IMR-90 (cell line): ENCODE data around the gene CECR2. TPM values are rescaled to one million over a fixed set of nuclear protein-coding genes. Genes with fewer than 3 reads are reported as not detected.

ENCODE experiments used
- ATAC-seq: fragments of 200-7000 bp; cut with Tn5 transposase; 2 replicates; pipeline ENCODE4 v1.9.1; 2020; ENCODE audit warnings: low read depth, mild to moderate bottlenecking, moderate library complexity
- BruUV-seq: library from RNA; stranded (reverse); fragments of 400-500 nt; replicated peaks from 2 replicates; lab custom pipeline; 2021; lab: Mats Ljungman, UMichigan
- CTCF ChIA-PET: fragments of 300-600 bp; formaldehyde crosslinking; extraction: SDS; loops from one replicate; lab custom pipeline; 2021; ENCODE audit warnings: antibody characterized with exemption; lab: Yijun Ruan, JAX
- POLR2A ChIA-PET: fragments of 300-600 bp; sonication (Branson Sonifier 250); formaldehyde crosslinking; loops from one replicate; lab custom pipeline; 2022; ENCODE audit warnings: antibody characterized with exemption; ENCODE audit not compliant: unreplicated experiment; lab: Charles Lee
- DNase-seq: peaks from one replicate; pipeline ENCODE4 v3.0.0; 2013
- H2AFZ ChIP-seq: replicated peaks from 2 replicates; pipeline ENCODE3; 2013; ENCODE audit warnings: low read length, mild to moderate bottlenecking; ENCODE audit not compliant: poor library complexity
- H2AK5ac ChIP-seq: 2 replicates; pipeline ENCODE4 v1.6.1; 2013; ENCODE audit warnings: low read depth, low read length, inconsistent platforms
- H2AK9ac ChIP-seq: replicated peaks from 2 replicates; pipeline ENCODE3; 2013; ENCODE audit warnings: mild to moderate bottlenecking, low read depth, low read length, moderate library complexity; ENCODE audit not compliant: poor library complexity
- H2BK120ac ChIP-seq: 2 replicates; pipeline ENCODE4 v1.6.1; 2013; ENCODE audit warnings: low read depth, low read length, inconsistent platforms
- H2BK15ac ChIP-seq: 3 replicates; pipeline ENCODE4 v1.6.1; 2013; ENCODE audit warnings: low read depth, low read length, inconsistent platforms
- H2BK20ac ChIP-seq: 2 replicates; pipeline ENCODE4 v1.6.1; 2013; ENCODE audit warnings: low read depth, mild to moderate bottlenecking, inconsistent platforms, low read length, moderate library complexity
- H2BK5ac ChIP-seq: 2 replicates; pipeline ENCODE4 v1.6.1; 2013; ENCODE audit warnings: mild to moderate bottlenecking, low read depth, low read length, inconsistent platforms; ENCODE audit not compliant: poor library complexity, severe bottlenecking
- H3K14ac ChIP-seq: replicated peaks from 2 replicates; pipeline ENCODE4 v1.6.1; 2013; ENCODE audit warnings: low read depth, low read length, inconsistent platforms
- H3K18ac ChIP-seq: 2 replicates; pipeline ENCODE4 v1.6.1; 2013; ENCODE audit warnings: low read depth, low read length, control low read depth
- H3K23ac ChIP-seq: 2 replicates; pipeline ENCODE4 v1.6.1; 2013; ENCODE audit warnings: low read depth, low read length, inconsistent platforms
- H3K27ac ChIP-seq: 2 replicates; pipeline ENCODE4 v1.5.1; 2013; ENCODE audit warnings: mild to moderate bottlenecking, control low read depth, low read length; ENCODE audit not compliant: insufficient read depth
- H3K27me3 ChIP-seq: 2 replicates; pipeline ENCODE4 v1.6.1; 2013; ENCODE audit warnings: low read length; ENCODE audit not compliant: control insufficient read depth, insufficient read depth
- H3K36me3 ChIP-seq: 2 replicates; pipeline ENCODE4 v1.6.1; 2013; ENCODE audit warnings: low read length, mixed read lengths; ENCODE audit not compliant: control insufficient read depth, insufficient read depth
- H3K4ac ChIP-seq: 2 replicates; pipeline ENCODE4 v1.6.1; 2013; ENCODE audit warnings: low read depth, low read length, inconsistent platforms
- H3K4me1 ChIP-seq: 2 replicates; pipeline ENCODE4 v1.6.1; 2013; ENCODE audit warnings: low read length, mixed read lengths; ENCODE audit not compliant: control insufficient read depth, insufficient read depth
- H3K4me2 ChIP-seq: 2 replicates; pipeline ENCODE4 v1.6.1; 2013; ENCODE audit warnings: low read depth, mild to moderate bottlenecking, control low read depth, low read length, moderate library complexity
- H3K4me3 ChIP-seq: 2 replicates; pipeline ENCODE4 v1.5.1; 2013; ENCODE audit warnings: low read depth, mild to moderate bottlenecking, control low read depth, low read length, moderate library complexity; ENCODE audit not compliant: insufficient read depth
- H3K56ac ChIP-seq: 2 replicates; pipeline ENCODE4 v1.6.1; 2013; ENCODE audit warnings: low read length, inconsistent platforms; ENCODE audit not compliant: insufficient read depth; ENCODE audit errors: extremely low read depth
- H3K79me1 ChIP-seq, 2 experiments: 2 replicates each; pipeline ENCODE4 v1.6.1; 2013; ENCODE audit warnings: low read length in 2 of 2, inconsistent platforms in 1 of 2, low read depth in 1 of 2
- H3K9ac ChIP-seq: 2 replicates; pipeline ENCODE4 v1.6.1; 2013; ENCODE audit warnings: low read depth, low read length, control low read depth
- H3K9me1 ChIP-seq: 2 replicates; pipeline ENCODE4 v1.6.1; 2013; ENCODE audit warnings: low read length, inconsistent platforms; ENCODE audit not compliant: insufficient read depth
- H3K9me3 ChIP-seq: 2 replicates; pipeline ENCODE4 v1.6.1; 2013; ENCODE audit warnings: low read length; ENCODE audit not compliant: control insufficient read depth, insufficient read depth
- H4K20me1 ChIP-seq: 2 replicates; pipeline ENCODE4 v1.6.1; 2013; ENCODE audit warnings: low read length, inconsistent platforms; ENCODE audit not compliant: insufficient read depth
- H4K5ac ChIP-seq: 2 replicates; pipeline ENCODE4 v1.6.1; 2013; ENCODE audit warnings: mild to moderate bottlenecking, low read depth, low read length, control low read depth
- H4K8ac ChIP-seq, 2 experiments: 2 replicates each; pipeline ENCODE4 v1.6.1; 2013; ENCODE audit warnings: low read depth in 2 of 2, low read length in 2 of 2, control low read depth in 1 of 2, inconsistent platforms in 1 of 2
- H4K91ac ChIP-seq: 2 replicates; pipeline ENCODE4 v1.6.1; 2013; ENCODE audit warnings: low read depth, low read length, inconsistent platforms; ENCODE audit not compliant: insufficient read depth
- BHLHE40 ChIP-seq: fragments of 150-350 bp; IDR thresholded peaks from 2 replicates; pipeline ENCODE4 v1.6.1; 2016; ENCODE audit warnings: mild to moderate bottlenecking, low read depth, low read length
- CEBPB ChIP-seq: IDR thresholded peaks from 2 replicates; pipeline ENCODE4 v1.6.1; 2012; ENCODE audit warnings: low read depth, low read length, improper control_type of control experiment
- CHD1 ChIP-seq: IDR thresholded peaks from 2 replicates; pipeline ENCODE4 v1.6.1; 2012; ENCODE audit warnings: low read depth, low read length, improper control_type of control experiment
- FOS ChIP-seq: fragments of 150-350 bp; IDR thresholded peaks from 2 replicates; pipeline ENCODE4 v1.6.1; 2016; ENCODE audit warnings: low read depth, low read length
- MAFK ChIP-seq: IDR thresholded peaks from 2 replicates; pipeline ENCODE4 v1.6.1; 2012; ENCODE audit warnings: low read depth, low read length, improper control_type of control experiment
- MAZ ChIP-seq: IDR thresholded peaks from 2 replicates; pipeline ENCODE4 v1.6.1; 2012; ENCODE audit warnings: low read depth, mild to moderate bottlenecking, low read length, improper control_type of control experiment, moderate library complexity, borderline replicate concordance
- MXI1 ChIP-seq: IDR thresholded peaks from 2 replicates; pipeline ENCODE4 v1.6.1; 2012; ENCODE audit warnings: low read depth, mild to moderate bottlenecking, low read length, moderate library complexity, borderline replicate concordance
- NFE2L2 ChIP-seq: fragments of 150-350 bp; IDR thresholded peaks from 2 replicates; pipeline ENCODE4 v1.6.1; 2016; ENCODE audit warnings: low read depth, mild to moderate bottlenecking, low read length
- POLR2A ChIP-seq: IDR thresholded peaks from 2 replicates; pipeline ENCODE4 v1.6.1; 2012; ENCODE audit warnings: mild to moderate bottlenecking, low read depth, low read length
- RAD21 ChIP-seq: IDR thresholded peaks from 2 replicates; pipeline ENCODE4 v1.6.1; 2012; ENCODE audit warnings: low read length, improper control_type of control experiment
- RCOR1 ChIP-seq: IDR thresholded peaks from 2 replicates; pipeline ENCODE4 v1.6.1; 2012; ENCODE audit warnings: mild to moderate bottlenecking, low read length, improper control_type of control experiment; ENCODE audit not compliant: insufficient replicate concordance
- RFX5 ChIP-seq: IDR thresholded peaks from 2 replicates; pipeline ENCODE4 v1.8.0; 2012; ENCODE audit warnings: low read depth, mild to moderate bottlenecking, low read length, moderate library complexity
- SMC3 ChIP-seq: fragments of 150-350 bp; IDR thresholded peaks from 2 replicates; pipeline ENCODE4 v1.6.1; 2016; ENCODE audit warnings: low read depth, mild to moderate bottlenecking, antibody characterized with exemption, low read length, moderate library complexity
- WGBS, 2 experiments: methylation state at CpG; one replicate each; pipeline versions ENCODE4 v1.1.5 to v1.1.7; 2013; ENCODE audit warnings: missing lambda C conversion rate in 2 of 2; ENCODE audit not compliant: insufficient read length in 1 of 2; ENCODE audit errors: extremely low coverage in 2 of 2; 5-methylcytosine and 5-hydroxymethylcytosine counted together
- dilution Hi-C: fragments of 300-500 bp; cut with HindIII; formaldehyde crosslinking; loops from one replicate; pipeline ENCODE4 v1.14.3; 2018; ENCODE audit warnings: low sequenced_read_pairs; ENCODE audit not compliant: unreplicated experiment
- in situ Hi-C: fragments of 300-500 bp; cut with MboI; formaldehyde crosslinking; loops from 3 replicates; pipeline ENCODE4 v1.14.3; 2019; ENCODE audit warnings: low sequenced_read_pairs, inconsistent platforms, mixed read lengths
- intact Hi-C: fragments of 100-400 bp; cut with micrococcal nuclease; formaldehyde crosslinking; loops from 2 replicates; pipeline ENCODE4 v1.10.0; 2022
- polyA plus RNA-seq, 3 experiments: library from polyadenylated mRNA; depleted of rRNA; stranded (reverse); fragments of >200 nt; gene quantifications; 2 replicates each; pipeline ENCODE4 v1.2.3, GENCODE V29; 2012; ENCODE audit warnings: low replicate concordance in 1 of 3
- total RNA-seq: library from RNA; depleted of rRNA; stranded (reverse); fragments of >200 nt; gene quantifications from 2 replicates; pipeline ENCODE4 v1.2.3, GENCODE V29; 2012
- TF ChIP-seq, protein P1 (sequence below): fragments of 150-350 bp; IDR thresholded peaks from 2 replicates; pipeline ENCODE4 v1.6.1; 2016; ENCODE audit warnings: low read depth, mild to moderate bottlenecking, low read length, moderate library complexity, borderline replicate concordance
- TF ChIP-seq, protein P2 (sequence below): conservative IDR thresholded peaks from 2 replicates; pipeline ENCODE4 v1.5.1; 2012; ENCODE audit warnings: mild to moderate bottlenecking, low read depth, low read length, improper control_type of control experiment
- TF ChIP-seq, protein P3 (sequence below): fragments of 150-350 bp; IDR thresholded peaks from 2 replicates; pipeline ENCODE4 v1.6.1; 2017; ENCODE audit warnings: mild to moderate bottlenecking, antibody characterized with exemption, low read length, low read depth

The CECR2 gene
- total and polyA plus RNA-seq, 2 of the 4 experiments (the other 2 are of a cell fraction) = under 0.01 TPM; not detected in 1

DNA sequence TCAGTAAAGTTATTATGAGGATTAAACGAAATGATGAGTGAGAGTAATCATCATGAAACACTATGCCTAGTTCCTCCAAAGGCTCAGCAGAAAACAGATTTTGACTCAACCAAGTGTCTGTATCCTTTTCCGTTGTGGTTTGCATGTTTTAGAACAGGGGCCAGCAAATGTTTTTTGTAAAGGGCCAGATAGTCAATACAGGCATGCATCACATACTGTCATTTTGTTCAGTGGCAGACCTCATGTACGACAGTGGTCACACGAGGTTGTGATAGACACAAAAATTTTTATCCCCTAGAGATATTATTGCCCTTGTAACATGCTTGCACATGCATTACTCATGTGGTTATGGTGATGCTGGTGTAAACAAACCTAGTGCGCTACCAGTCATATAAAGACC lies 112.2 kb downstream of the CECR2 start:
- Histone ChIP-seq H4K8ac (no peak overlapping the region), H2BK5ac (no peak overlapping the region), H3K9me1 (no peaks in the 10 kb centered on the region), H3K9ac (no peak overlapping the region), H4K91ac (no peak overlapping the region), H4K5ac (no peak overlapping the region), H3K23ac (no peak overlapping the region), H2BK15ac (no peak overlapping the region), H3K36me3 (no peaks in the 10 kb centered on the region), H3K4me1 (no peaks in the 10 kb centered on the region), H2AK9ac (no peak overlapping the region), H3K4ac (no peak overlapping the region), H2AK5ac (no peak overlapping the region), H2BK120ac (no peak overlapping the region), H3K27me3 (no peaks in the 10 kb centered on the region; the same call in 1 of the 2 replicates), H2BK20ac (no peak overlapping the region), H3K14ac (no peak overlapping the region), H3K4me2 (no peak overlapping the region), H3K56ac (no peak overlapping the region), H3K9me3 (no peaks in the 10 kb centered on the region), H3K79me1 (no peaks in the 10 kb centered on the region), H3K27ac (no peak overlapping the region), H3K18ac (no peak overlapping the region), H3K4me3 (no peak overlapping the region), H2AFZ (no peak overlapping the region), H4K20me1 (no peaks in the 10 kb centered on the region)
- CTCF ChIA-PET = interaction anchor here (1.1 kb wide), 1 partner anchor 50 kb away, joined by 3 read pairs; no protein-coding TSS in a partner anchor
- dilution Hi-C loops = no loop called here
- in situ Hi-C loops = no loop called here
- ATAC-seq (no peak), DNase-seq (no peak)
- 20% methylated on average over 1 of the region's 5 CpGs; no CpG with 5 or more reads in 1 of the 2 experiments for WGBS, 2 experiments
- TF ChIP-seq, protein P1, sequence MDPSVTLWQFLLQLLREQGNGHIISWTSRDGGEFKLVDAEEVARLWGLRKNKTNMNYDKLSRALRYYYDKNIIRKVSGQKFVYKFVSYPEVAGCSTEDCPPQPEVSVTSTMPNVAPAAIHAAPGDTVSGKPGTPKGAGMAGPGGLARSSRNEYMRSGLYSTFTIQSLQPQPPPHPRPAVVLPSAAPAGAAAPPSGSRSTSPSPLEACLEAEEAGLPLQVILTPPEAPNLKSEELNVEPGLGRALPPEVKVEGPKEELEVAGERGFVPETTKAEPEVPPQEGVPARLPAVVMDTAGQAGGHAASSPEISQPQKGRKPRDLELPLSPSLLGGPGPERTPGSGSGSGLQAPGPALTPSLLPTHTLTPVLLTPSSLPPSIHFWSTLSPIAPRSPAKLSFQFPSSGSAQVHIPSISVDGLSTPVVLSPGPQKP = no peak
- TF ChIP-seq MAFK (no peak), RCOR1 (no peak), CEBPB (no peak), MXI1 (no peak), NFE2L2 (no peak), CHD1 (no peak), FOS (no peak), MAZ (no peak), BHLHE40 (no peak), RFX5 (no peak), RAD21 (no peak), POLR2A (no peak), SMC3 (no peak)
- TF ChIP-seq, protein P2, sequence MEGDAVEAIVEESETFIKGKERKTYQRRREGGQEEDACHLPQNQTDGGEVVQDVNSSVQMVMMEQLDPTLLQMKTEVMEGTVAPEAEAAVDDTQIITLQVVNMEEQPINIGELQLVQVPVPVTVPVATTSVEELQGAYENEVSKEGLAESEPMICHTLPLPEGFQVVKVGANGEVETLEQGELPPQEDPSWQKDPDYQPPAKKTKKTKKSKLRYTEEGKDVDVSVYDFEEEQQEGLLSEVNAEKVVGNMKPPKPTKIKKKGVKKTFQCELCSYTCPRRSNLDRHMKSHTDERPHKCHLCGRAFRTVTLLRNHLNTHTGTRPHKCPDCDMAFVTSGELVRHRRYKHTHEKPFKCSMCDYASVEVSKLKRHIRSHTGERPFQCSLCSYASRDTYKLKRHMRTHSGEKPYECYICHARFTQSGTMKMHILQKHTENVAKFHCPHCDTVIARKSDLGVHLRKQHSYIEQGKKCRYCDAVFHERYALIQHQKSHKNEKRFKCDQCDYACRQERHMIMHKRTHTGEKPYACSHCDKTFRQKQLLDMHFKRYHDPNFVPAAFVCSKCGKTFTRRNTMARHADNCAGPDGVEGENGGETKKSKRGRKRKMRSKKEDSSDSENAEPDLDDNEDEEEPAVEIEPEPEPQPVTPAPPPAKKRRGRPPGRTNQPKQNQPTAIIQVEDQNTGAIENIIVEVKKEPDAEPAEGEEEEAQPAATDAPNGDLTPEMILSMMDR = no peak
- TF ChIP-seq, protein P3, sequence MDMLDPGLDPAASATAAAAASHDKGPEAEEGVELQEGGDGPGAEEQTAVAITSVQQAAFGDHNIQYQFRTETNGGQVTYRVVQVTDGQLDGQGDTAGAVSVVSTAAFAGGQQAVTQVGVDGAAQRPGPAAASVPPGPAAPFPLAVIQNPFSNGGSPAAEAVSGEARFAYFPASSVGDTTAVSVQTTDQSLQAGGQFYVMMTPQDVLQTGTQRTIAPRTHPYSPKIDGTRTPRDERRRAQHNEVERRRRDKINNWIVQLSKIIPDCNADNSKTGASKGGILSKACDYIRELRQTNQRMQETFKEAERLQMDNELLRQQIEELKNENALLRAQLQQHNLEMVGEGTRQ = no peak
- POLR2A ChIA-PET = no interaction called here
- intact Hi-C loops = no loop called here
- BruUV-seq = no TSS peak
